ENCODE measurements around the gene MYO1H.

Gene MYO1H

DNA sequence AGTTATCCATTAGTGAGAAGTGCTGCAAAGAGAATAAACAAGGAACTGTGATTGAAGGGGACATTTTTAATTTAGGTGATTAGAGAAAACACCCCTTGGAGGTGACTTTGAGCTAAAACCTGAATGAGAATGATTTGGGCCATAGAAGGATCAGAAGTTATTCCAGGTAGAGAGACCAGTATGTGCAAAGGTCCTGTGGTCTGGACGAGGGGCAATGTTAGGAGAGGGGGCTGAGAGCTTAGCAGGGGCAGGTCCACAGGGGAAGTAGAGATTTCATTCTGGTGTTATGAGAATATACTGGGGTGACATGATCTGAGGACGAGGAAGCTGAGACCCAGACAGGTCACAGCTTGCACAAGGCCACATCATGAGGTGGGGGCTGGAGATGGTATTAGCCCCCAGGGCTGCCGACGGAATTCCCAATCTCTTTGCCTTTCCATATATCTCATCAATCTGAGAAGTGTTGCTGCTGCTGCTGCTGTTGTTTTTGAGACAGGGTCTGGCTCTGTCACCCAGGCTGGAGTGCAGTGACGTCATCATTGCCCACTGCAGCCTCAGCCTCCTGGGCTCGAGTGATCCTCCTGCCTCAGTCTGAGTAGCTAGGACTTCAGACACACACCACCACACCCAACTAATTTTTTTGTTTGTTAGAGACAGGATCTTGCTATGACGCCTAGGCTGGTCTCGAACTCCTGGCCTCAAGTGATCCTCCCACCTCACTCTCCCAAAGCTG is 73.8 kb downstream of the MYO1H start:
- H3K9me2 ChIP-seq (ENCODE audit: low read depth, low read length), result no peaks in the 10 kb centered on the region
- H3K4me2 ChIP-seq (ENCODE audit: low read length), result no peak overlapping the region
- H3F3A ChIP-seq (ENCODE audit: insufficient read depth, low read length), result no peaks in the 10 kb centered on the region
- no peak for TF ChIP-seq EZH2 (IDR thresholded peaks at IDR 0.05; ENCODE audit: borderline replicate concordance, low read length)
- TF ChIP-seq, protein P1, sequence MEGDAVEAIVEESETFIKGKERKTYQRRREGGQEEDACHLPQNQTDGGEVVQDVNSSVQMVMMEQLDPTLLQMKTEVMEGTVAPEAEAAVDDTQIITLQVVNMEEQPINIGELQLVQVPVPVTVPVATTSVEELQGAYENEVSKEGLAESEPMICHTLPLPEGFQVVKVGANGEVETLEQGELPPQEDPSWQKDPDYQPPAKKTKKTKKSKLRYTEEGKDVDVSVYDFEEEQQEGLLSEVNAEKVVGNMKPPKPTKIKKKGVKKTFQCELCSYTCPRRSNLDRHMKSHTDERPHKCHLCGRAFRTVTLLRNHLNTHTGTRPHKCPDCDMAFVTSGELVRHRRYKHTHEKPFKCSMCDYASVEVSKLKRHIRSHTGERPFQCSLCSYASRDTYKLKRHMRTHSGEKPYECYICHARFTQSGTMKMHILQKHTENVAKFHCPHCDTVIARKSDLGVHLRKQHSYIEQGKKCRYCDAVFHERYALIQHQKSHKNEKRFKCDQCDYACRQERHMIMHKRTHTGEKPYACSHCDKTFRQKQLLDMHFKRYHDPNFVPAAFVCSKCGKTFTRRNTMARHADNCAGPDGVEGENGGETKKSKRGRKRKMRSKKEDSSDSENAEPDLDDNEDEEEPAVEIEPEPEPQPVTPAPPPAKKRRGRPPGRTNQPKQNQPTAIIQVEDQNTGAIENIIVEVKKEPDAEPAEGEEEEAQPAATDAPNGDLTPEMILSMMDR (IDR thresholded peaks at IDR 0.05; ENCODE audit: low read length), result no peak
- no peak overlapping the region for H3K4me3 ChIP-seq (ENCODE audit: low read depth, low read length, poor library complexity, severe bottlenecking)
- H4K20me1 ChIP-seq (ENCODE audit: insufficient read depth, low read length), result no peaks in the 10 kb centered on the region
- H3K9ac ChIP-seq (ENCODE audit: low read length), result no peak overlapping the region
- no peak overlapping the region for H3K27ac ChIP-seq (ENCODE audit: low read depth, low read length, poor library complexity, severe bottlenecking)
- no peaks in the 10 kb centered on the region for H3K4me1 ChIP-seq (ENCODE audit: insufficient read depth, low read length, severe bottlenecking)
- H3K79me2 ChIP-seq (ENCODE audit: insufficient read depth, low read length), result no peaks in the 10 kb centered on the region
- no peak overlapping the region for H2AFZ ChIP-seq (ENCODE audit: low read length)
- H3K36me3 ChIP-seq (ENCODE audit: insufficient read depth, low read length), result no peaks in the 10 kb centered on the region
- no peaks in the 10 kb centered on the region for H3K9me3 ChIP-seq (ENCODE audit: low read length)
- H3K27me3 ChIP-seq (ENCODE audit: insufficient read depth, low read length), result no peaks in the 10 kb centered on the region

DNA sequence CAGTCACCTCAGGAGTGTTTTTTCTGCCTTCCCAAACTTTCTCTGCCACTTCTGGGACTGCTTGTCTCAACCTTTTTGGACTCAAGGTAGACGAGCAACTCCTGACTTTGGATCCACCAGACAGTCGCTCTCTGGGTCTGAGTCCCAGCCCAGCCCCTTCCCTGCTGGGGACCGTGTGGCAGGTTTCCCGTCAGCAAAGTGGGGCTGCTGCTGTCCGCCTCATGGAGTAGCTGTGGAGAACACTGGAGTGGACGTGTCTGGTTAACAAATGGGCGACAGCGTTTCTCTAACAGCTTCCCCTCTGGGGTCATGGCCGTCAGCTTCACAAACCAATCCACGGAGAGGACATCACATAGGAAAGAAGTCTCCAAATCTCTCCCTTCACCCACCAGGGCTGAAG is 74.6 kb downstream of the MYO1H start:
- Histone ChIP-seq H3K9ac (ENCODE audit: low read length) (no peak overlapping the region), H4K20me1 (ENCODE audit: insufficient read depth, low read length) (no peaks in the 10 kb centered on the region), H3K9me2 (ENCODE audit: low read depth, low read length) (no peaks in the 10 kb centered on the region), H3K4me2 (ENCODE audit: low read length) (no peak overlapping the region), H3K4me3 (ENCODE audit: low read depth, low read length, poor library complexity, severe bottlenecking) (no peak overlapping the region), H3K27ac (ENCODE audit: low read depth, low read length, poor library complexity, severe bottlenecking) (no peak overlapping the region), H3F3A (ENCODE audit: insufficient read depth, low read length) (no peaks in the 10 kb centered on the region), H3K4me1 (ENCODE audit: insufficient read depth, low read length, severe bottlenecking) (no peaks in the 10 kb centered on the region), H3K9me3 (ENCODE audit: low read length) (no peaks in the 10 kb centered on the region), H3K79me2 (ENCODE audit: insufficient read depth, low read length) (no peaks in the 10 kb centered on the region), H2AFZ (ENCODE audit: low read length) (no peak overlapping the region), H3K36me3 (ENCODE audit: insufficient read depth, low read length) (no peaks in the 10 kb centered on the region), H3K27me3 (ENCODE audit: insufficient read depth, low read length) (no peaks in the 10 kb centered on the region)
- TF ChIP-seq, protein P1 (IDR thresholded peaks at IDR 0.05; ENCODE audit: low read length), result no peak
- no peak for TF ChIP-seq EZH2 (IDR thresholded peaks at IDR 0.05; ENCODE audit: borderline replicate concordance, low read length)

DNA sequence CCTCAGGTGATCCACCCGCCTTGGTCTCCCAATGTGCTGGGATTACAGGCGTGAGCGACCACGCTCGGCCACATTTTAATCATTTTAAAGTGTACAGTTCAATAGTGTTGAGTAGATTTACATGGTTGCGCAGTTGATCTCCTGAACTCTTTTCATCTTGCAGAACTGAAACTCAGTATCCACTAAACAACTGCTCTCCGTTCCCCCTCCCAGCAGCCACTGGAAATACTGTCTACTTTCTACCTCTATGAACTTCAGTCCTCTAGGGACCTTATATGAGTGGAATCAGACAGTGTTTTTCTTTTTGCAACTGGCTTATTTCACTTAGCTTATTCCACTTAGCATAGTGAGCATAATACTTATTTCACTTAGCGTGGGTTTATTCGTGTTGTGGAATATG is 75.7 kb downstream of the MYO1H start:
- Histone ChIP-seq H3K9ac (ENCODE audit: low read length) (no peak overlapping the region), H4K20me1 (ENCODE audit: insufficient read depth, low read length) (no peaks in the 10 kb centered on the region), H3K9me3 (ENCODE audit: low read length) (no peaks in the 10 kb centered on the region)

More for the DNA sequence above, 75.7 kb downstream of the MYO1H start:
- Histone ChIP-seq H3K4me1 (ENCODE audit: insufficient read depth, low read length, severe bottlenecking) (no peaks in the 10 kb centered on the region), H3K27ac (ENCODE audit: low read depth, low read length, poor library complexity, severe bottlenecking) (no peak overlapping the region), H3K79me2 (ENCODE audit: insufficient read depth, low read length) (no peaks in the 10 kb centered on the region), H3K4me2 (ENCODE audit: low read length) (no peak overlapping the region), H2AFZ (ENCODE audit: low read length) (no peak overlapping the region), H3K36me3 (ENCODE audit: insufficient read depth, low read length) (no peaks in the 10 kb centered on the region), H3K27me3 (ENCODE audit: insufficient read depth, low read length) (no peaks in the 10 kb centered on the region), H3K9me2 (ENCODE audit: low read depth, low read length) (no peaks in the 10 kb centered on the region), H3F3A (ENCODE audit: insufficient read depth, low read length) (no peaks in the 10 kb centered on the region), H3K4me3 (ENCODE audit: low read depth, low read length, poor library complexity, severe bottlenecking) (no peak overlapping the region)
- no peak for TF ChIP-seq EZH2 (IDR thresholded peaks at IDR 0.05; ENCODE audit: borderline replicate concordance, low read length)
- TF ChIP-seq, protein P1 (IDR thresholded peaks at IDR 0.05; ENCODE audit: low read length), result no peak
